H4 (cell line): Measurements from ENCODE around the gene PRR16. TPM values are rescaled to one million over a fixed set of nuclear protein-coding genes. Genes with fewer than 3 reads are reported as not detected.
"Not testable (repeated sequence)": the region's sequence is repeated elsewhere in the genome, so short reads cannot be mapped to it uniquely, and the experiment has no call there.

Experiments used
- DNase-seq: peaks from one replicate; pipeline ENCODE4 v3.0.0-alpha.2; 2015; ENCODE audit warnings: low spot score
- total RNA-seq: library from RNA; depleted of rRNA; stranded (reverse); fragments of >200 nt; shearing (Covaris generic); gene quantifications from 2 replicates; pipeline ENCODE4 v1.2.3, GENCODE V29; 2014; rRNA removed

PRR16 gene
- total RNA-seq, result 2.7 and 4.5 TPM in 2 replicates

GRCh38 chr5:120463991-120464626 is at the start of gene PRR16:
Gene PRR16 (plus strand): TSS chr5:120464300.
- peak; percentile 53 for DNase-seq

DNA sequence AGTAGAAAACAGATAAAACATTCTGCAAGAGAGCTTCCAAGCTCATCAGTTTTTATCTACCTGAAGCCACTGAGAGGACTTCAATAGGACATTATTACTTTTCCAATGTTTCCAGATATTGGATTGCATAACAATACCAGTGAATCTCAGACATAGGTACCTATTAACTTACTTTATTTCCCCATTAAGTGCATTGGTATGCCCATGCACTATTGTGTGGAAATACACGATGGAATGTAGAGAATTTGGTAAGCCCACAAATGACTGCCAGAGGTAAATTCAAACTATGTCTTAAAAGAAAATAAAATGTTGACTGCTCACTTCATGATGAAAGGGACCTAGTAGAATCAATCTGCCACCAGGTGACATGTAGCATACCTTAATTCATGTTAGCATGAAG is 48.1 kb upstream of the PRR16 start:
- no peak for DNase-seq

DNA sequence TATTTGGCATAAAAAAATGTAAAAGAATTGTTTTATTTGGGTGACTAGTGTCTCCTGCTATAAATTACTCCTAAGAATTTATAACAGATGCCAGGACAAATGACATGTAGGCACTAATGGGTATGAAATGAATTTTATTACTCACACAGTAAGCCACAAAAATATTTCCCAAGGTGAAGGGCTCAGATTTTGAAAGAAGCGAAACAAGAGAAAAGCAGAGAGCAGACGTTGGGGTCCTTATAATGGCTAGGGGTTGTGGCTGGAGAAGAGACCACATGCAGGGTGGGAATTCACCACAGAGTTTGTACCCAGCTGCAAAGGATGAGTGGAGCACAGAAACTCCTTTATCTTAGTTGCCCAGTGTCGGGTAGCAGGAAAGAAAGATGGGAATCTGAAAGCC is 45.0 kb upstream of the PRR16 start:
- DNase-seq, result no peak

- not testable (repeated sequence) for DNase-seq
Observed at GRCh38 chr5:120426633-120427275, 37.3 kb upstream of the PRR16 start.

DNA sequence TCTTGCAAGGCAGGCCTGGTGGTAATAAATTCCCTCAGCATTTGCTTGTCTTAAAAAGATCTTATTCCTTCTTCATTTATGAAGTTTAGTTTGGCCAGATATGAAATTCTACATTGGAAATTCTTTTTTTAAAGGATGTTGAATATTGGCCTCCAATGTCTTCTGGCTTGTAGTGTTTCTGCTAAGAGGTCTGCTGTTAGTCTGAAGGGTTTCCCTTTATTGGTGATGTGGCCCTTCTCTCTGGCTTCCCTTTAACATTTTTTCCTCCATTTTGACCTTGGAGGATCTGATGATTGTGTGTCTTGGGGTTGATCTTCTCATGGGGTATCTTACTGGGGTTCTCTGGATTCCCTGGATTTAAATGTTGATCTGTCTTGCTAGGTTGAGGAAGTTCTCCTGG is 33.5 kb upstream of the PRR16 start:
- no peak for DNase-seq

- no peak for DNase-seq
Observed at GRCh38 chr5:120432861-120433260, 31.2 kb upstream of the PRR16 start.

DNA sequence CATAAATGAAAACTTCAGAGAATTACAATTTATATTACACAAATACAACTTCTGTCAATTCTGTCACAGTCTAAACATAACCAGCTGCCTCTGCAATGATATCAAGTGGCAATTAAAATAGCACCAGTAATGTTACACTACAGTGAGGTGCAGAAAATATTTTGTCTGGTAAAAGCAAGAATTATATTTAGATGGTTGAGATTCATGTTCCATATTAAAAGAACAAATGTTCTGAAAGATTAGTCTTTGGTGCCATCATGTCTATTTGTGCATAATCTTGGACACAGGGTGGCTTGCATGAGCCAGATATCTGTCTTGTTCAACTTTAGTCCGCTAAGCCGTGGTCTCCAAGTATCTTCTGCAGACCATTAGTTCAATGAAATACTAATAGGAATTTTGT is 29.0 kb upstream of the PRR16 start:
- no peak for DNase-seq

DNA sequence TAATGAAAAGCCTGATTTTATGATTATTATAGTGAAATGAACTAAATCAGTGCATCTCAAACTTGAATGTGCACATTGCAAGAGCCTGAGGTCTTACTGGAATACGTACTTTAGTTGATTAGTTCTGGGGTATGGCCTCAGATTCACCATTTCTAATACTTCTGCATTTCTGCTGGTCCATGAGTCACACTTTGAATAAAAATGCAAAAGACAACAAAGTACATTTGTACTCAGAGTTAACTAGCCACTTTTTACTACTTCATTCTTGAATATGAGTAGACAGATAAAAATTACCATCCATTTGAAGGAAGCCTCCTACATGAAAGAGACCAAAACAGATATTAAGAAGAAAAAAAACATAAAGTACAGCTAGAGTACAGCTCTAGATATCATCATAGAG is 27.1 kb upstream of the PRR16 start:
- DNase-seq, result no peak

DNA sequence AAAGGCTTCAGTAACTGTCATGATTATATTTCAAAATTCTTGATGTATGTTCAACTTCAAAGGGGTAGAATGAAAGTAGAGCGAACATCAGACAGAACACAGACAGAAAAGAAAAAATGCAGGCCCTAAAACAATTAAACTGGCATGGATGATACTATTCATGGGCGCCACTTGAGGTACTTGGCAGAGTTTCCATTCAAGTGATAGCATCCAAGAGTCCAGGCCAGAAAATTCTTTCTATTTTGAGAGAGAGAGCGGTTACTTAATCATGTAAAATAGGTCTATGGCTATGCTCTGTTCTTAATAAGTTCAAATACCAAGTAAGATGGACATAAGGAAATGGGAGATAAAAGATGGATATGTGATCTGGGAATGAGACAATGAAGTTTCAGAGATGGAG is 21.4 kb upstream of the PRR16 start:
- no peak for DNase-seq

DNA sequence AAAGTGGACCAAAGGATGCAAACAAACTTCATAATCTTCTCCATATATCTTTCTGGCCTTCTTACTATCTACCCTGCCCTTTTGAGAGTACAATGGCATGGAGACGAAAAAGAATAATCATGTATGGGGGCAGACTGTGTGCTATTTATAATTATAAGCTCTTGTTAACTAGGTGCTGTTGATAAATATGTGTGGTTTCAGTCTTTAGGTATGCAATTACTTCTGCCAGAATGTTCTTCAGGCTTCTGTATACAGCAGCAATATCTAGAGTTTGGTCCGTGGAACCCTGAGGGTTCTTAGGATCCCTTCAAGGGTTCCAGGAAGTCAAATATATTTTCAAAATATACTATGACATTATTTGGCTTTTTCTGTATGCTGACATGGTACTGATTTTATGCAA is 20.5 kb upstream of the PRR16 start:
- no peak for DNase-seq

DNA sequence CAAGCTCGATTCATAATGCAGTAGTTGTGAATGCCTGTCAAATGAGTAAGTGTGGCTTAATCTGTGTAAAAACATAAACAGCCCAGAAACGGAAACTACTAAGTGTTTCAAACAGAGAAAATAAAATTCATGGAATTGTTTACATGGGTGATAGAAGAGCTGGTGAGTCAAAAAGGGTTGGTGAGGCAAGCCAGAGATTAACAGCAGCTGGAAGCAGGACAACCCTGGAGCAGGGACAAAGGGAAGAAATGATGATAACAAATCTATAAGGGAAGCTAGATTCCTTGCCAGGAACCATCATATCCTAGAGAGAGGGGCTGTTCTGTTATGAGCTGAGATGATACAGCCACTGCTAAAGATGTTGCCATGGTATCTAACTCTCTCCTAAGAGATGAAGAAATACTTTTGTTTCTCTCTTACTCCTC is 18.0 kb upstream of the PRR16 start:
- DNase-seq, result peak; percentile 85

DNA sequence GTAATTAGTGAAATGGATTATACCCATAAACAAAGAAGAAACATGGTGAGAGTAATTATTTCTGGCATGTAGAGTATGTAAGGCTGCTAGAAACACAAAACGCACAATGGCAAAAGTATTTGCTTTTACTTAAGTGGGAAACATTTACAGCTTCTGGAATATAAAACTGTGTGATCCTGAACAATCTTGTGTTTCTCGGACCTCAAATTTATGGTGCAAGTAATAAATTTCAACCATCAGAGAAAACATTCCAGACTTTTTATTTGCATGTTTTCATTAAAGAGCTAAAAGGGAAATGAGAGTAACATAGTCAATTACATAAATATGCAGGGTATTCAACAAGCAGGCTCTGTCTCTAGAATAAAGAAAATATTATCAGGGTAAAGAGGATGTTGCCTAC is 17.2 kb upstream of the PRR16 start:
- no peak for DNase-seq

DNA sequence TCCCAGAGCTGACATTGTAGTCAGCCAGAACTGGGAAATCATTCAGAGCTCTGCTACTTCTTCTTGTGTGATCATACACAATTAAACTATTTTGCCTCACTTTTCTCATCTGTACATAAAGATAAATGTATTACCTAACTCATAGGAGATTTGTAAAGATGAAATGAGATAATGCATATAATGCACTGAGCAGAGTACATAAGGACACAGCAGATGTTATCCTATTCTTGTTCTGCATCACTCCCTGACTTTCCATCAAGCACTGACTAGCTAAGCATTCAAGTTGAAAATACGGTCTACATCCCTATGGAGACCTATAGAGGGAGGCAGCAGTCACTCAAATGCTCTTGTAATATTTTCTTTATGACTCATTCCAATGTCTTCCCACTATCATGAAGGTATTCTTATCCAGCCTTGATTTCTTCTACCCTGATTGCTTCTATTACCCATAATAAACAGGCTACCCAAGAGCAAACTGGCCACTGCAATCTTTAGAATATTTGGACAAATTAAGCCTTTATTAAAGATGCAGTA is 16.3 kb upstream of the PRR16 start:
- DNase-seq, result no peak

GRCh38 chr5:120449501-120449900 is 14.6 kb upstream of the PRR16 start:
- no peak for DNase-seq

DNA sequence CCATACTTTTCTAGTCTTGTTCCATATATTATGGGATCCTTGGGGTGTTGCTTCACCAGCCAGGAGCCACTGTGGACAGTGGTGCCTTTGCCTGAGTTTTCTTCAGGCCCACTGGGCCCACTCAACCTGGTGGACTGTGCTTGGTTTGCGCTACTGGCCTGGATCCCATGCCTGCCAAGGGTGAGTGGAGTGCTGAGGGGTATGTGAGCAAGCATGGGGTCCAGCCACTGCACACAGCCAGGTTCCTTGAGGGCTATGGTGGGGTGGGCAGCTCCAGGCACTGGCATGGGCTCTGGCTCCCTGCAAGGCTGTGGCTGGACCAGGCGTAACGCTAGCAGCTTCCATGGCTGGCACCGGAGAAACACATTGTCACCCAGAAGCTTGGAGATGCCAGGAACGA is 13.2 kb upstream of the PRR16 start:
- DNase-seq, result no peak

DNA sequence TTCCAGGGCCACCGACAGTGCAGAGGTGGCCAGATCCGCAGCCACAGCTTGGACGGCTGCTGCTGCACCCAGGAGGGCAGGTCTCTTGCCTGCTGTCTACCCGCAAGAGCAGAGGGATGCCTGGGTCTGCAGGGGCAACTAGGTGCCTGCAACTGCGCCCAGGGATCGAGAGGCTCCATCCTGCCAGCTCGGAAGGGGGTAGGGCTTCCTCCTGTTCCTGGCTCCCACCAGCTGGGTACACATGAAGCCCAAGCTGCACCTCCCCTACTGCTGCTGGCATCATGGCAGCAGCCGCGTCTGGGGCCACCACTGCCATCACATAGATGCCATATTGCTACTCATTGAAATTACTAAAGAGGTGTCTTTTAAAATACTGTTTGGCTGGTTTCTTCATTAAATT is 12.7 kb upstream of the PRR16 start:
- no peak for DNase-seq

- DNase-seq, result no peak
Observed at GRCh38 chr5:120452471-120452870, 11.6 kb upstream of the PRR16 start.

DNA sequence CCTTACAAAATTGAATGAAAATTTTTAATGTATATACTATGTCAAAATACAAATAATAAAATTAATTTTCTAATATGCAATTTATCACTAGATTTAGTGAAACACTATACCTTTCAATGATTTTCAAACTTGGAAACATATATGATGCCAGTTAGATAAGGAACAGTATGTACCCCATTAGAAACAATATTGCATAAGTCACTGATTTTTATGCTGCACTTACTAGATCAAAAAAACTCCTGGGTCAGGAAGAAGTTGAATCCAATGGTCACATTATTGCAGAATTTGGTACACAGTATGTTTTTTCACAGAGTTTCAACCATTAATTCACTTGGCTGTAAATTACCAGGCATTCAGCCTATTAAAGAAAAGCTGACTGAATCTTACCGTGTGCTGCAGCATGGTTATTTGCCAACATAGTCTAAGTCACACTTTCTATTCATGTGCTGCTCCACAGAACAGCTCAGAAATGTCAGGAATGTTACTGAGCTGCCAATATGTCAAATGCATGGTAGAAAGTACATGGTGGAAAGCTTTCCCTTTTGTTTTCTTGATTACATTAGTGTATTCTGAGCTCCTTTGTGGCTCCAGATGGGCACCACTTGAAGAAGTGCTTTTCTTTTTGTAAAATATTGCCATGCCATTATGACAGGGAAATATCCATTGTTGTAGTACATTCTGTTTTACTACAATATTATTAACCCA is 9.9 kb upstream of the PRR16 start:
- peak; percentile 68 for DNase-seq

DNA sequence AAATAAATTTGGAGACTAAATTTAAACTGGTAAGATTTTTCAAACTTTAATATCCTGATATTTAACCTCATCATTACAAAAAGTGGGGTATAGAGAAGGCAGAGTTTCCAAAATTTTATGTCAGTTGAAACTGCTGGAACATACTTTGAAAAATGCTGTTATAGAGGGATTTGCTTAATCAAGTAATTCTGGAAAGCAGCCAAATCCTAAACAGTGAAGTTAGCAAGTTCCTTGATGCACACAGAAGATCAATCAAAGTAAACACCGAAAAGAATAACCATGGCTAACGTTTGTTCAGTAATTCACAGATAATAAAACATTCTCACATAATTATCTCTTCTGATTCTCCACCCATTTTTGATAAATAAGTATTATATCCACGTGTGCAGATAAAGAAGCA is 8.1 kb upstream of the PRR16 start:
- DNase-seq, result no peak

- DNase-seq, result peak; percentile 84
Observed at GRCh38 chr5:120457839-120458507, 6.1 kb upstream of the PRR16 start.

- DNase-seq, result not testable (repeated sequence)
Observed at GRCh38 chr5:120458508-120458847, 5.6 kb upstream of the PRR16 start.

- DNase-seq, result no peak
Observed at GRCh38 chr5:120461251-120461650, 2.8 kb upstream of the PRR16 start.
